IgD-negative memory B cell (primary cell): ENCODE data around the gene GAS7. TPM values are rescaled to one million over a fixed set of nuclear protein-coding genes. Genes with fewer than 3 reads are reported as not detected.

Experiments used
- H3K27ac Mint-ChIP-seq, 3 donors: one replicate each; pipeline ENCODE4 v1.8.0; 2020 to 2022; ENCODE audit warnings: mild to moderate bottlenecking in 3 of 3, mixed read lengths in 3 of 3, moderate library complexity in 1 of 3
- H3K27me3 Mint-ChIP-seq: one replicate; pipeline ENCODE4 v1.8.0; 2021; ENCODE audit warnings: mixed read lengths
- H3K36me3 Mint-ChIP-seq: one replicate; pipeline ENCODE4 v1.8.0; 2020; ENCODE audit warnings: mild to moderate bottlenecking, mixed read lengths
- H3K4me1 Mint-ChIP-seq, 3 donors: one replicate each; pipeline ENCODE4 v1.8.0; 2020 to 2022; ENCODE audit warnings: mixed read lengths in 3 of 3, mild to moderate bottlenecking in 1 of 3
- H3K4me3 Mint-ChIP-seq, 4 donors: one replicate each; pipeline ENCODE4 v1.8.0; 2020 to 2022; ENCODE audit warnings: mild to moderate bottlenecking in 4 of 4, mixed read lengths in 4 of 4, moderate library complexity in 3 of 4
- H3K9me3 Mint-ChIP-seq, 3 donors: one replicate each; pipeline ENCODE4 v1.8.0; 2020 to 2021; ENCODE audit warnings: mixed read lengths in 3 of 3, mild to moderate bottlenecking in 1 of 3
- polyA plus RNA-seq: library from polyadenylated mRNA; unstranded; fragments of 300-500 nt; fragmentation: Illumina TruSeq; gene quantifications from one replicate; pipeline ENCODE4 v1.2.3, GENCODE V29; 2021

The GAS7 gene
- polyA plus RNA-seq, 1 donor from 2014 or later = 1.7 TPM

DNA sequence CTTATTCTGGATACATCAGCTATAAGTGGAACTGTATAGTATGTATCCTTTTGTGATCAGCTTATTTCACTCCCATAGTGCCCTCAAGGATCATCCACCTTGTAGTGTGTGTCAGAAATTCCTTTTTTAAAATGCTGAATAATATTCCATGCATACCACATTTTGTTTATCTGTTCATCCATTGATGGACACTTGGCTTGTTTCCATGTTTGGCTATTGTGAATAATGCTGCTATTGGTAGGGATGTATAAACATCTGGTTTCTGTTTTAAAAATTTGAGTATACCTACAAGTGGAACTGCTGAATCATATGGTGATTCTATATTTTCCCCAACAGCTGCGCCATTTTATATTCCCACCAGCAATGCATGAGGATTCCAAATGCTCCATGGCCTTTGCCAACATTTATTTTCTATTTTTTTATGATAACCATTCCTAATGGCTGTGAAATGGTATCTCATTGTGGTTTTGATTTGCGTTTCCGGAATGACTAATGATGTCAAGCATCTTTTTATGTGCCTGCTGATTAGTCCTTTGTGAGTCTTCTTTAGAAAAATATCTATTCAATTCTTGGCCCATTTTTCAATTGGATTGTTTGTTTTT lies 304.9 kb downstream of the GAS7 start:
- Mint-ChIP-seq H3K36me3 (peaks cover 1% of the 10 kb centered on the region), H3K27ac (peak overlapping the region in 1 of 3 donors; percentile 26), H3K4me3 (no peak overlapping the region), H3K9me3 (no peaks in the 10 kb centered on the region), H3K4me1 (no peaks in the 10 kb centered on the region), H3K27me3 (peaks cover 4% of the 10 kb centered on the region)

DNA sequence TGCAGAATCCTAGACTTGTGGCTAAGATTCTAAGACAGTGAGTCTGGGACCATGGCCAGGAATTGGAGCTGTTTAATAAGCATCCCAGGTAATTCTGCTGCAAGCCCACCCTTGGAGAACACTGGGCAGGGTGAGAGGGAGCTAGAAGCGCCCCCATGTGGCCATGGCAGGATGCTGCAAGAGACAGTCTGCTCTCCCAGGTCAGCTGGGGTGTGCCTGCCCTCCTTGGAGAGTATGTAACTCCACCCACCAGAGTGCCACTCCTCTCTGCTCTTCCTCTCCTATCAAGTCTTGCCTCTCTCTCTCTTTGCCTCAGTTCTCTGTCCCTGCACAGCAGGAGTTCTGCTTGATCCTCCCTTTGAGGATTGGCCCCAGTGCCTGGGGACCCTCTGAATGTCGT lies 308.3 kb downstream of the GAS7 start:
- Mint-ChIP-seq H3K4me3 (no peak overlapping the region), H3K27me3 (no peaks in the 10 kb centered on the region), H3K27ac (no peak overlapping the region), H3K9me3 (peaks cover 0 to 7% (median 0%) of the 10 kb centered on the region in 3 donors), H3K36me3 (peaks cover 1% of the 10 kb centered on the region), H3K4me1 (no peaks in the 10 kb centered on the region)

DNA sequence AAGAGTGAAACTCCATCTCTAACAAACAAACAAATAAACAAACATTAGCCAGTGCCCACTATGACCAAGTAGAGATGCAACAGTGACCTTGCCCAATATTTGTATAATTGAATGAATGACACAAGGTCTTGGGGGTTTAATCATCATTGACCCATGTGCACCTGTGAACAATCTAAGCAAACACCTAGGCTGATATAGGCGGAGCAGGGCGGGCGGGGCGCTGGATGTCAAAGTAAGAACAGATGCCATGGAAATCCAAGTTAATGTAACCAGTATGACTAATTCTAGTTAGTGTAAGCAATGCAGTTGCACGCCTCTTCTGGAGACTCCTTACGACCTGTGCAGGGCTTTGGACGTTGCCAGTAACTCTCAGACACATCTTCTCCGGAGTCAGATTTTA lies 310.9 kb downstream of the GAS7 start:
- no peaks in the 10 kb centered on the region for H3K27me3 Mint-ChIP-seq
- H3K4me3 Mint-ChIP-seq = no peak overlapping the region
- peaks cover 1% of the 10 kb centered on the region for H3K36me3 Mint-ChIP-seq
- peaks cover 6 to 15% (median 7%) of the 10 kb centered on the region in 3 donors for H3K9me3 Mint-ChIP-seq
- H3K4me1 Mint-ChIP-seq = no peaks in the 10 kb centered on the region
- H3K27ac Mint-ChIP-seq = no peak overlapping the region

DNA sequence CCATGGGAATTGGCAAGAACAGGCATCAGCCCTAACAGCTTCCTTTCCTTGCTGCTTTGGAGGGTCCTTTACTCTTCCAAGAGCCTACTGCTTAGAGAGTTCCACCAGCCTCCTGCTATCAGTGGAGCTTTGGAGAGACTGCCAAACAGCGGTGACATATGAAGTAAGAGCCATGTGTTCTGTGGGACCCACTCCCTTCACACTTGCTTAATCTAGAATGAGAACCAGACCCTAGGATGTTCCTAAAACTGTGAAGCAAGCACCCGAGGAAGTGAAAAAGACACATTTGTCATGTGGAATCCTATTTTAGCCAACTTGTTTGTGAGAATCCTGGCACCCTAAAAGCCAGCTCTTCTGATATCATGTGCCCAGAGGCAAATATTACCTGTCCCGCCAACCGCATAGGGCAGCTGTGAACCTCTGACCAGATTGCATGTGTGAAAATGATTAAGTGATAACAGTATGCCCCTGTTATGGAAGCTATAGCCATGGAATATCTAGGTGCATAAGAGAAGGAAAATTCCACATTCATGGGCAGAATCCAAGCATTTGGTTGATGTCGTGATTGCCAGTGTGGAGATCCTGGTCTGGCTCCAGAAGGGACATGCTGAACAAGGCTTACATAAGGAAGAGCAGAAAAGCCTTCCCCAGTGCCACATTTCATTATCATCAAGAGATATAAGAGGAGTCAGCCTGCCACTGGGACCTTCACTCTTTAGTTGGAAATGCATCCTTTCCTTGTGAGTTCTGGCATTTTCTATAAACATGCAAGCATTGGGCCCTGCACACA lies 312.1 kb downstream of the GAS7 start:
- Mint-ChIP-seq H3K36me3 (peaks cover 1% of the 10 kb centered on the region), H3K4me1 (no peaks in the 10 kb centered on the region), H3K27me3 (no peaks in the 10 kb centered on the region), H3K9me3 (peaks cover 8 to 21% (median 11%) of the 10 kb centered on the region in 3 donors), H3K4me3 (no peak overlapping the region), H3K27ac (no peak overlapping the region)

DNA sequence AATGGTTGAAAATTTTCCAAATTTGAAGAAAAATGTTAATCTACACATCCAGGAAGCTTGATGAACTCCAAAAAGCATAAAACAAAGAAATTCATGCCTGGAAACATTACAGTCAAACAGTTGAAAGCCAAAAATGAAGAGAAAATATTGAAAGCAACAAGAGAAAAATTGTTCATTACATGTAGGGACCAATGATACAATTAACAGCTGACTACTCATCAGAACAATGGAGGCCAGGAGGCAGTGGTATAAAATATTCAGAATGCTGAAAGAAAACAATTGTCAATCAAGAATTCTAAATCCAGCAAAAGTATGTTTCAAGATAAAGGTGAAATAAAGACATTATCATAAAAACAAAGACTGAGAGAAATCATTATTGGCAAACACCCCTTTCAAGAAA lies 315.0 kb downstream of the GAS7 start:
- Mint-ChIP-seq H3K27me3 (no peaks in the 10 kb centered on the region), H3K4me3 (no peak overlapping the region), H3K36me3 (no peaks in the 10 kb centered on the region), H3K27ac (no peak overlapping the region), H3K4me1 (no peaks in the 10 kb centered on the region), H3K9me3 (peaks cover 9 to 29% (median 15%) of the 10 kb centered on the region in 3 donors)

DNA sequence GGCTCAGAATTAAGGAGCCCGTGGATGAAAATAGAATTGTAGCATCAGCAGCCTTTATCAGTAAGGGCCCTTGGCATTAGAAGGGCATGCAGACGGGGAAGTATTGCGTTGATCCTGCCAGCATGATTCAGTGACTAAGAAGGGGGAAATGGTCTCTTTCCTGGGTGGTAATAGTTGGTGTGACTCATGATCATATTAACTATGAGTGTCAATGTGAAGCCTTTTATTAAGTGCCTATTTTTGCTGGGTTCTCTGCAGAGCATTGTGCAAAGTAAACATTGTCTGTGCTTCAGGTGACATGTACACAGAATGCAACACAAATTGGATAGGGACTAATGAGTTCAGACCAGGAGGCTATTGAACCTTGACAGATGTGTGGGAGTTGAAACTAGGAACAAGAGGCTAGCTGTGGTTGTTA lies 317.8 kb downstream of the GAS7 start:
- no peak overlapping the region for H3K27ac Mint-ChIP-seq
- no peak overlapping the region for H3K4me3 Mint-ChIP-seq
- H3K4me1 Mint-ChIP-seq = no peaks in the 10 kb centered on the region
- H3K27me3 Mint-ChIP-seq = no peaks in the 10 kb centered on the region
- no peaks in the 10 kb centered on the region for H3K36me3 Mint-ChIP-seq
- peaks cover 9 to 29% (median 13%) of the 10 kb centered on the region in 3 donors for H3K9me3 Mint-ChIP-seq

DNA sequence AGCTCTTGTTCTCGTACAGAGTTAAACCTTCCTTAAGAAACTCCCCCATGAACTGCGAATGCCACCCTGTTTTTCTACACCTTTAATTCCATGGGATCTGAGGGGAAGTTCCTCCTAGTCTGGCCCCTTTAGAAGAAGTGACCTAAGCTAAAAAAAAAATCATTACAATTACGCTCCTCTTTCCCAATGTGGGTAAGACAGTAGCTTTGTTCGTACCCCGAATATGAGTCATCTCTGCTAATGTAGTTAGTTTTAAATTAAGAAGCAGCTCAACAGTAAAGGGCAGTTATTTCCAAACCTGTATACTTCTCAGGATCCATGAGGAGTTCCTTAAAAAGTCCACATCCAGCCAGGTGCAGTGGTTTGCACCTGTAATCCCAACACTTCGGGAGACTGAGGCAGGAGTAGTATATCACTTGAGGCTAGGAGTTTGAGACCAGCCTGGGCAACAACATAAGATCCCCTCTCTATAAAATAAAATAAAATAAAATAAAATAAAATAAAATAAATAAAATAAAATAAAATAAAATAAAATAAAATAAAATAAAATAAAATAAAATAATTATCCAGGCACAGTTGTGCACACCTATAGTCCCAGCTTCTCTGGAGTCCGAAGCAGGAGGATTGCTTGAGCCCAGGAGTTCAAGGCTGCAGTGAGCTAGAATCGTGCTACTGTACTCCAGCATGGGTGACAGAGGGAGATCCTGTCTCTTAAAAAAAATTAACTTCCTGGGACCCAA lies 319.4 kb downstream of the GAS7 start:
- Mint-ChIP-seq H3K4me1 (no peaks in the 10 kb centered on the region), H3K36me3 (no peaks in the 10 kb centered on the region), H3K27me3 (no peaks in the 10 kb centered on the region), H3K4me3 (no peak overlapping the region), H3K27ac (no peak overlapping the region), H3K9me3 (peaks cover 9 to 22% (median 10%) of the 10 kb centered on the region in 3 donors)

DNA sequence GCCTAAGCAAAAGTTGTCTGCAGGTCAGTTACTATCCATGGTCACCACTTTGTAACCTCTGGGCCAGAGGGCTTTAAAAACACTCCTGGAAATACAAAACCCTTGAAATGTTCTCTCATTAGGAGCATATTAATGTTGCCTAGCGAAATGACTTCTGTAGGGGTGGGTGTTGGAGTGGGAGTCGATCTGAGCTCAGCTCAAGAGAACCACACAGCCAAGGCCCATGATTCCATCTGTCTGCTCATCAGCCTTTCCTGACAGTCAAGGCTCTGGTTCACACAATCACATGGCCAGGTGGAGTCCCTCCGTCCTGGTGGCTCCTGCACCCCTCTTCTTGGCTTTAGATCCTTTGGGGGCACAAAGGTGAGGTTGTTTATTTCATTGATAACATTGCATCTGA lies 320.1 kb downstream of the GAS7 start:
- Mint-ChIP-seq H3K9me3 (peaks cover 9 to 19% (median 10%) of the 10 kb centered on the region in 3 donors), H3K4me3 (no peak overlapping the region), H3K27ac (no peak overlapping the region), H3K4me1 (no peaks in the 10 kb centered on the region), H3K36me3 (no peaks in the 10 kb centered on the region), H3K27me3 (no peaks in the 10 kb centered on the region)

DNA sequence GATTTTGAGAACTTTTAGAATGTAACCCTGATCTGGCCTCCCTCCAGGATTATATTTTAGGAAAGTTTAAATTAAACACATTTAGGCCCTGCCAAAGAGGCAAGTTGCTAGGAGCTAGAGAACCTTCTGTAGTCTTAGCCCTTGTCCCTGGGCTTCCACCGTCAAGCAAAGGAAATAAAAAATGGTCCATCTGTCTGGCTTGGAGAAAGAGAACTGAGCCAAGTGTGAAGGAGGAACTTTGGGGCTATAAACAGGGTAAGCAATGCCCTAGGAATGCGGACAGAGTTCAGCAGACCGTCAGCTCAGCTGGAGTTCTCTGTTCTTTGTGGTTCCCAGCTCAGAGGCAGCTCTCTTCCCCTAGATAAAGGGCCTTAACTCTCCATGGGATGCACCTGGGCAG lies 323.0 kb downstream of the GAS7 start:
- no peaks in the 10 kb centered on the region for H3K36me3 Mint-ChIP-seq
- no peak overlapping the region for H3K27ac Mint-ChIP-seq
- no peaks in the 10 kb centered on the region for H3K4me1 Mint-ChIP-seq
- H3K9me3 Mint-ChIP-seq = peaks cover 5 to 9% (median 5%) of the 10 kb centered on the region in 3 donors
- H3K27me3 Mint-ChIP-seq = peaks cover 2% of the 10 kb centered on the region
- no peak overlapping the region for H3K4me3 Mint-ChIP-seq

DNA sequence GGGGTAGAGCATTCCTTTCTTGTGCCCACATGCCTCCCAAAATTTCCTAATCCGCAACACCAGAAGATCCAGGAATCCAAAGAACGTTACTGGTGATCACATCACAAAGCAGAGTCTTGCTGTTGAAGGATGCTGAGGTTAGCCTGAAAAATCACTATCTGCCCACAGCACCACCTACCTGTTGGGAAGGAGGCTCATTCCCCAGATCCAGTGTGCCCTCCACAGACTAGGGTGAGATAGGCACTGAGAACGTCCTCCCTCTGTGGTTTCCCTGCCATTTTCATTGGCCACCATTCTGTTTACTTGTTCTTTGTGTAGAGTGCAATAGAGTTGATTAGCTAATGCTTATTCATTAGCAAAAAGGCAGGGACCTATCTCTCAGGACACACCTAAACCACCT lies 323.7 kb downstream of the GAS7 start:
- no peak overlapping the region for H3K27ac Mint-ChIP-seq
- H3K9me3 Mint-ChIP-seq = peaks cover 2 to 3% (median 2%) of the 10 kb centered on the region in 3 donors
- no peaks in the 10 kb centered on the region for H3K4me1 Mint-ChIP-seq
- no peaks in the 10 kb centered on the region for H3K36me3 Mint-ChIP-seq
- H3K27me3 Mint-ChIP-seq = peaks cover 2% of the 10 kb centered on the region
- no peak overlapping the region for H3K4me3 Mint-ChIP-seq

DNA sequence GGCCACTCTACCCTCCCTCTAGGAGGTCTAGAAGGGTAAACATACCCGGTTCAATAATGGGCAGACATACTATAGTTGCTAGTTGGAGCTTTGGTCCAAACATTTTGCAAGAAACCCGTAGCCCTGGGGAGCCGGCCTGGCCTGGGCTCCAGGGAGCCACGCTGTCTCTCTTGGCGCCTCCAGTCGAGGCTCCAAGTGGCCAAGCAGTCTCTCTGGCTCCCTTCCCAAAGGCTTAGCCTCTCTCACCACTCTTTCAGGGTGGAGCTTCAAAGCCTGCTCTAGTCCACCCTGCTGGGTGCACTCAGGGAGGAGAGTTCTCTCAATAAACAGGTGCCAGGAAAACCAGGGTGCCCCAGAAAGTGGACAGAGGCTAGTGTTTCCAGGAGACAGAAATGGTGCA lies 325.6 kb downstream of the GAS7 start:
- Mint-ChIP-seq H3K4me1 (no peaks in the 10 kb centered on the region), H3K27ac (no peak overlapping the region), H3K27me3 (peaks cover 3% of the 10 kb centered on the region), H3K4me3 (no peak overlapping the region), H3K9me3 (peaks cover 0 to 3% (median 2%) of the 10 kb centered on the region in 3 donors), H3K36me3 (no peaks in the 10 kb centered on the region)

DNA sequence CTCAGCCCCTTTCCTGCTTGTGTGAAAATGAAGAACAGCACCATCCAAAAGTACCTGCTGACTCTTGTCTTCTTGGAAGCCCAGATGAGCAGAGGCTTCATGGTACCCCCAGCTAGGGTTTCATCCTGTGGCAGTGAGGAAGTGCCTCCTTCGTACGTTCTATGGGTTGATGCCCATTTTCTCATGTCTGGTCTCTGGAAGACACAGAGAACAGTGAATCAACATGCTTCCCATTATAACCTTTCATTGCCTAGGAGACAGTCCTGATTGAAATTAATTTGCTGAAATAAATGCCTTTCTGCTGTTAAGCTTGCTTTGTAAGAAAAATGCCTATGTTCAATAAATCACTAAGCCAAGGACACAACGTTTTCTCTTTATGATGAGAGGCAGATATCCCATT lies 329.9 kb downstream of the GAS7 start:
- Mint-ChIP-seq H3K27ac (no peak overlapping the region), H3K9me3 (peaks cover 0 to 4% (median 2%) of the 10 kb centered on the region in 3 donors), H3K4me1 (no peaks in the 10 kb centered on the region), H3K36me3 (peaks cover under 1% of the 10 kb centered on the region), H3K4me3 (no peak overlapping the region), H3K27me3 (peaks cover 3% of the 10 kb centered on the region)

DNA sequence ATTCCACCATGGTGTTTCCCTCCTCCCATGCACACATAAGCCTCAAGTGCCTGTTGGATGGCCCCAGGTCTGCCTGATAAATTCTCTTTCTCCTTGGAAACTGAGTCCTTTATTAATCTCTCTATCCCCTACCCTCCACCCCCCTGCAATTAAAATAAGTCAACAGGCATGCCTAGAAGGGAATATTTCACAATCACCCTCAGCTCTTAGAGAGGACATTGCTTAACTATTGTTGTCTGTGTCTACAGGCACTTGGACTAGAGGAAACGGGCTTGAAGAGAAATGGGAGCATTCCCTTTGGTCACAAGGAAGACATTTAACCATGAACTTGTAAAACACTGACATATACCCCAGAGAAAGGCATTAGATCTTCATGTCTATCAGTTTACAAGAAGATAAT lies 332.8 kb downstream of the GAS7 start:
- Mint-ChIP-seq H3K27ac (no peak overlapping the region), H3K27me3 (peaks cover 1% of the 10 kb centered on the region), H3K4me3 (no peak overlapping the region), H3K4me1 (no peaks in the 10 kb centered on the region), H3K9me3 (peaks cover 3 to 9% (median 6%) of the 10 kb centered on the region in 3 donors), H3K36me3 (peaks cover 2% of the 10 kb centered on the region)

DNA sequence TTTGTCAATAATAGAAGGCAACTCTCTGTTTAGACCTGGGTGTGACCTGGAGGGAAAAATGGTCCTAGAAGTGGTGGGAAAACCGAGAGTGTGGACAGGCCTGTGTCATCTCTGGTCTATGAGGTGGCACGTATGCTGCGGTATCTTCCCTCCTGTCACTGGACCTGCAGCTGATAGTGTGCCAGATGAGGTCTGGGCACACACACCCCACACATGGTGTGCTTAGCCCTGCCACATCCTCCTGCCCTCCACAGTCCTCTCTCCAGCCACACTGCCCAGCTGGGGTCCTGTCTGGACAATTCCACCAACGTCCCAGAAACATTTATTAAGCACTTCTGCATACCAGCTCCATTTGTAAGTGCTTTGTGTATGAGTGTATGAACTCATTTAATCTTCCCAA lies 335.5 kb downstream of the GAS7 start:
- no peaks in the 10 kb centered on the region for H3K4me1 Mint-ChIP-seq
- H3K27me3 Mint-ChIP-seq = no peaks in the 10 kb centered on the region
- H3K9me3 Mint-ChIP-seq = peaks cover 3 to 11% (median 6%) of the 10 kb centered on the region in 3 donors
- peaks cover 2% of the 10 kb centered on the region for H3K36me3 Mint-ChIP-seq
- H3K27ac Mint-ChIP-seq = no peak overlapping the region
- no peak overlapping the region for H3K4me3 Mint-ChIP-seq

DNA sequence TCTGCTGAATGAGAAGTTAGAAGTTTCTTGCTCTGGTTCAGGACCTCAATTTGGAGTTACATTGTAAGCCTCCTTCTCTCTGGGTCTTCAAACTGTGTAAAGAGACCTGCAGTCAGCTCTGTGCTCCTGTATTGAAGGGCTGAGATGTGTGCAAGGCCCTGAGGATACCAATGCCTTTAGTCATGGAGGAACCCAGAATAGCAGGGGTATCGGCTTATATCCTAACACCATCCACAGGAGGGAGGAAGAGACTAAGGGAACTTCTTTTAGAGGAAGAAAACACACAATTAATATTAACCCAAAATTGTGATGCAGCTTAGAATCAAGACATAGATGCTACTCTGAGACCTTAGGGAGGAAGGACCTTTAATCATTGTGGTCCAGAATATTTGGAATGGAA lies 336.2 kb downstream of the GAS7 start:
- H3K4me1 Mint-ChIP-seq = no peaks in the 10 kb centered on the region
- no peak overlapping the region for H3K4me3 Mint-ChIP-seq
- H3K27ac Mint-ChIP-seq = no peak overlapping the region
- peaks cover 3 to 11% (median 10%) of the 10 kb centered on the region in 3 donors for H3K9me3 Mint-ChIP-seq
- peaks cover 2% of the 10 kb centered on the region for H3K36me3 Mint-ChIP-seq
- no peaks in the 10 kb centered on the region for H3K27me3 Mint-ChIP-seq
